HUDEP-2 (cell line): ENCODE measurements around the gene CPZ.

Experiments
- DNase-seq, 76 experiments: peaks; one replicate each; lab custom pipeline; 2025; ENCODE audit not compliant: unreplicated experiment in 76 of 76; lab: John Stamatoyannopoulos, UW

Gene CPZ

DNA sequence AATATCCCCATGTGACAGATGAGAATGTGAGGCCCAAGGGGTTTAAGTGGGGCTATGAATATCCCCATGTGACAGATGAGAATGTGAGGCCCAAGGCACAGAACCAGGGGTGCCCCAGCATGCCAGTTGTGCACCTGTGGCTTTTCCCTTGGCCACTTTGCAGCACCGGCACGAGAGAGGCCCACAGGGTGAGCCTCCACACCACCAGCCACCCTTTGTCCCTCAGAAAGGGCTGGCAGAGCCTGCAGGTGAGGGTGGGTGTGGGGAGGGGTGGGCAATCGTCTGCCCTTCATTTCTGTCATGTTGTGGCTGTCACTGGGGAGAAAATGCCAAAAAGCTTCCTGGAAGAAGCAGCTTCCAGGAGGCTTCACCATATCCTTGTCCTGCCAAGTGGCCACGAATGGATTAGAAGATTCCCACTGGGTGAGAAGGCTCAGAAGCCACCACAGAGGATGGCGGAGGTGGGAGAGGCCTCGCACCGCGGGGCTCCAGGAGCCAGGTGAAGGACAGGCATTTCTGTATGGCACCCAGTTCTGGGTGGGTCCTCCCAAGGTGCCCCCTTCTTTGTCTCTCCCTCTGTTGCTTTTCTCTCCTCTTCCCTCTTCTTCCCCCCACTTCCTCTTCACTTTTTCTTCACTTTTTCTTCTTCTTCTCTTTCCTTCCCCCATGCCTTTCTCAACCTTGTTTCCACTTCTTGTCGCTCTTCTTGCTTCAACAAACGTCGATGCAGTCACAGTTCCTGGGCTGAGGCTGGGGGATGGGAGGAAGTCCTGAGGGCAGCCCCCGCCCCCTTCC, 12.8 kb upstream of the CPZ start:
- no peak for DNase-seq

GRCh38 chr4:8580321-8581093, 12.1 kb upstream of the CPZ start, which contains the start of gene GPR78:
GPR78 (plus strand) TSS chr4:8580392; CDS start chr4:8580983, 591 bp downstream.
- DNase-seq: peak in 31 of 76 experiments; percentile 1 to 52 (median 19)

GRCh38 chr4:8581094-8581861, 11.3 kb upstream of the CPZ start:
- DNase-seq: no peak

DNA sequence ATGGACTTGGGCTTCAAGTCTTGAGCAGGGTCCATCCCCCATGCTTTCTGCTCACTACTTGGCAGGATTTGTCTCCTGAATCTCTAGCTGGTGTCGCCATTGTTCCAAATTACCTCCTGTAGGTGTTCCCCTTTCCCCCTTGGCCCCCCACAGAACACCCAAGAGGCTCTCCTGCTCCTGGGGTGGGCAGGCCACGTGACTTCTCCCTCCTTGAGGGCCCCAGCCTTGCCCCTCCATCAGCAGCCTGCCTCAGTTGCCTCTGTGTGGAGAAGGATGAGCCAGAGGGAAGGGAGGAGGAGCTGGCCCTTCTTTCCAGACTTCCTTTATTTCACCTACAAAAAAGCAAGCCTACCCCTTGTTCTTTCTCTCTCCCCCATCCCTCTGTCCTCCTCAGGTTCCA, 10.5 kb upstream of the CPZ start:
- no peak for DNase-seq

GRCh38 chr4:8582436-8582835, 10.1 kb upstream of the CPZ start:
- DNase-seq: no peak

GRCh38 chr4:8582941-8583654, 9.5 kb upstream of the CPZ start:
- DNase-seq: no peak

- DNase-seq: no peak
These were observed 8.9 kb upstream of the CPZ start for GRCh38 chr4:8583655-8584025.

DNA sequence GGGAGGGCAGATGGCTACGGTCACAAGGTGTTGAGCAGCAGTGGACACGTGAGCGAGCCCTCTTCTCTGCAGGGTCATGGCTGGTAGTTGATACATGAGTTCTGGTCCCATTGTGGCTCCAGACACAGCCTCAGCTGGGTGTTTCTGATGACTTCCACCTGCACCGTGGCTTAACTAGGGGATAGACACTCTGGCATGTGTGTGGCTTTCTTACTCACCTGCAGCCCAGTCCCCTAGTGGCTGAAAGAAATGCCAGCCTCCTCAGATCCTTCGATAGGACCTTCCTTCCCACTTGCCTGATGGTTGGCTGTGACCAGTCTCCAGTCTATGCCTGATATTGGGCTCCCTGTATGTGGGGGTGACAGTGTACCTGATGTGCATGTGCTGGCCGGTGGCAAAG, 7.4 kb upstream of the CPZ start:
- DNase-seq: no peak

DNA sequence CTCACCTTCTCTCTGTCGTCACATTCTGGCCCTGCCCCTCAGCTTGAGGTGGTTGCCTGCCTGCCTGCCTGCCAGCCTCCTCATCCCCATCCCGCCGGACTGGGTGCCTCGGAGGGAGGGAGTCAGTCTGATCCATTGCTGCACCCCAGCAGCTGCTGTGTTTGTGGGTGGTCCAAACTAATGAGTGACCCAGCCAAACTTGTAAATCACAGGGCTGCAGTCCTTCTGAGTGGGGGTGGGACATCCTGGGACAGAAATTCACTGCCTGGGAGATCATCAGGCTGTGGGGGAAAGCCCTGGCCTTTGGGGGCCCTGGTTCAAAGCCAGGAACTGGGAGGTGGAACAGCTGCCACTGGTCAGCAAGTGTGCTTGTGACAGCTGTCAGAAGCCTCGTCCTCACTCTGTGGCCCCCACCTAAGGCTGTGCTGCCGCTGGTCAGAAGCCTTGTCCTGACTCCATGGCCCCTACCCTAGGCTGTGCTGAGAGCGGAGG, 6.8 kb upstream of the CPZ start:
- no peak for DNase-seq

GRCh38 chr4:8586246-8586645, 6.3 kb upstream of the CPZ start:
- DNase-seq: no peak

- DNase-seq: no peak
These were observed 5.7 kb upstream of the CPZ start for GRCh38 chr4:8586671-8587468.

DNA sequence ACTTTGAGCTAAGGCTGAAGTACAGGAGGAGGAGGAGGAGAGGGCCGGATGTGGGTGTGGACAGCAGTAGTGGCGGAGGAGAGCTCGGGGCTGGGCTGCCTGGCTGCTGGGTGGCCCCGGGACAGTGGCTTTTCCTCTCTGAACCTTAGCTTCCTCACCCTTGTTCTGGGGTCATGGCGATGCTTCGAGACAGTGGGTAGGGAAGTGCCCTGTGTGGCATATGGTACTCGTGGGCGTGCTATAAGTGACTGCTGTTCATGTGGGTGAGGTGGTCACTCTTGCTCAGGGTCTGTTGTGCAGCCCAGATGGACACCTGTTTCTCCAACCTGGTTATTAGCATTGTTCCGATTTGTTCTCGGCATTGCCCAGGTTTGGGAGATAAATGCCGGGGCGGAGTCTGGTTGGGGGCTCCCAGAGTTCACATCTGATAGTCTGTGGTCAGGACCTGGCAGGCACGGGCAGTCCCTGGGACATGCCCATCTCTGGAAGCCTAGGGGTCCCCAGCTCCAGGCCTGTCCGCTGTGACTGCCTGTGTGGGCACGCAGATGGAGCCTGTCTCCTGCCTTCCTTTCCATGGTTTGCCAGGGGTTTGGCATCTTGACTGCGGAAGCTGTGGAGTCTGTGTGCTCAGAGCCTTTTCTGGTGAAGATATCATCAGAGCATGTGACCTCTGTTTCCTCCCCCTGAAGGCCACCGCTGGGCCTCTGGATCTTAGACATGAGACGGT, 4.9 kb upstream of the CPZ start:
- DNase-seq: no peak

DNA sequence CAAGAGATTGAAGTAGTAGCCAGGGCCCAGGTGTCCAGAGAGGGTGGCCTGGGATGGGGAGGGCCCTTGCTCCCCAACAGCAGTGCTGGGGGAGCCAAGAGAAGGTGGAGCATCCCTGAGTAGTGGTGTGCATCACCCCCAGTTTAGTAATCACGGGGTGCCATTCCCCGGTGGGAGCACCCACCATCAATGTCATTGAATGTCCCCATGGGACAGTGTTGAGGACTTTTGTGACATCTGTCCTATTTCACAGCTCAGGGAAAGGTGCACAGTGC, 4.4 kb upstream of the CPZ start:
- DNase-seq: no peak

GRCh38 chr4:8589336-8589735, 3.2 kb upstream of the CPZ start:
- DNase-seq: no peak

GRCh38 chr4:8589823-8590545, 2.6 kb upstream of the CPZ start:
- no peak for DNase-seq

- no peak for DNase-seq
These were observed 2.1 kb upstream of the CPZ start for GRCh38 chr4:8590546-8590880.

DNA sequence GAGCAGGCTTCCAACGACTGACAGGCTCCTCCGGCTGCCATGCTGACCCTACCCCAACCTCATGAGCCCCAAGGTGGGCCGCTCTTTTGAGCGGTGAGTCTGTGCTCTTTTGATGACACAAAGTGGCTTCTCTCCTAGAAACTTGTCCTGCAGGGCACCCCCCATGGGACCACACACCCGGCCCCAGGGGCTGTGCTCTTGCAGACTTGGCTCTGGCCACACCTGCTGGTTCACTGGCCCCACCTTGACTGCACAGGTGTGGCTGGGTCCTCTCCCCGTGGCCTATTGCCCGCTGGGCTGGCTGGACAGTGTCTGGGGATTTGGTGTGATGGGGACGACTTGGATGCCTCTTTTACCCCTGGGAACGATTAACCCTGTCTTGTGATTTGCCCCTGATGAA, 1.5 kb upstream of the CPZ start:
- no peak for DNase-seq

DNA sequence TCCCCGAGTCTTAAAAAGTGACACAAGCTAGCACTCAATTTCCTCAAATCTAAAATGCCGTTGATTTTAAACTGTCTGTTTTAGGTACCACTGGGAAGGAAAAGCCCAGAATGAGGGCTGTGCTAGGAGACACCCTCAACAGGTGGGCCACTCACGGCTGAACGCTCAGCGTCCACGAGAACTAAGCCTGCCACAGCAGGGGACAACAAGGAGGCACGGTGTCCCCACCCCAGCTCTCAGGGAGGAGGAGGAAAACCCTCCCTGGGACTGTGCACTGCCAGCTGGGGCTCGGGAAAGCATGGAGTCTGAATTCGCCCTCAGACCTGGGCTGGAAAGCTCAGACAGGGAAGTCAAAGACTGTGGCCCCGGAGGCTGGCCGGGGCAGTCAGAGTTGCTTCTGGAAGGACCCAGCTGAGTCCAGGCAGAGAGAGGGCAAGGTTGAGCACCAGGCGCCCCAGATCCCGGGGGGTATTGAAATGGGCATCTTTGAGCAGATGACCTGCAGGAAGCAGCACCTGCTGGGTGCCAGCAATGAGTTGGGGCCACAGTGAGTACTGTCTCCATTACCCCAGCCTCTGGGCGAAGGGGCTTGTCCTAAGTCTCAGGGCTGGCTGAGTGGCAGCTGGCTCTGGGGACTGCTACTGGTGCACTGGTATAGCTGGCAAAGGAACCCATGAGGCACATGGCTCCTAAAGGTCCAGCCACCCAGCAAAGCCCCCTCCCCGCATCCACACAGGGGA, 769 bp upstream of the CPZ start:
- DNase-seq: no peak
